ENCODE data around the gene USP9Y. TPM values are rescaled to one million over a fixed set of nuclear protein-coding genes. Genes with fewer than 3 reads are reported as not detected.

USP9Y gene
- total RNA-seq, 1 experiment from 2014 or later: not detected

DNA sequence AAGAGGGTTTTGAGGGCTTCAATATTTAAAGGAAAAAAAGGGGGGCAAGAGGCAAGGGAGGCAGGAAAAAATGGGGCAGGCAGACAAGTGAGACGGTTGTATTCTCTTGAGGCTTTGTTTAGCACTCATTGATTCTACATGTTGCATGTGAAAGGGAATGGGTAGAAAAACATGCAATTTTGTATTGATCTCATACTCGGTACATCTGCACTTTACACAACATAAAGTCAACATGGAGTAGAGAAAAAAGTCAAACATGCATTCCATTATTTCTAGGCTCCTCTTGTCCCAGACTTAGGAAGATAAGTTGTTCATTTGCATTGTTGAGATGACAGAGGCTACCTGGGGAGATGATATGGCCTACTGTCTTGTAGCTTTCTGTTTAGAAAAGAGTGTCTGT lies 166.9 kb downstream of the USP9Y start:
- no peaks in the 10 kb centered on the region for H3K4me1 Mint-ChIP-seq (ENCODE audit: insufficient read depth, unreplicated experiment)
- no peak for DNase-seq (ENCODE audit: unreplicated experiment)

DNA sequence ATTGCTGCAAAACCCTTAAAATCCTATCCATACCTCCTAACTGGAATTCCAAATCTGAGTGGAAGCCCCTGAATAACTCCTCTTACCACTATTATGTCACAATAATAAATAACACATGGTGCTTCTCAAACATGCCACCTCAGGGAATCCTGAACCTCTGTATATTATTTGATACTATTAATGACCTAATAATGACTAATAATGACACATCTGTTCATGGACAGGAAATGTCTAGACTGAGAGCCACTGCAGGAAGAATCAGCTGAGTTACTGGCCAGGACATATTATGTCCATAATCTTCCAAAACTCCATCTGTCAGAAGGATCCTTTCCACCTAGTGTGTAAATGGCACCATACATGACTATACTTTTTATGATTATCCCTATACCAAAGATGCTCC lies 195.9 kb downstream of the USP9Y start:
- intact Hi-C loops (cut with micrococcal nuclease): no loop called here
- no peaks in the 10 kb centered on the region for H3K9me3 Mint-ChIP-seq (ENCODE audit: unreplicated experiment)
- no TSS peak for BruUV-seq (replicated peaks)
- TF ChIP-seq, protein P1, sequence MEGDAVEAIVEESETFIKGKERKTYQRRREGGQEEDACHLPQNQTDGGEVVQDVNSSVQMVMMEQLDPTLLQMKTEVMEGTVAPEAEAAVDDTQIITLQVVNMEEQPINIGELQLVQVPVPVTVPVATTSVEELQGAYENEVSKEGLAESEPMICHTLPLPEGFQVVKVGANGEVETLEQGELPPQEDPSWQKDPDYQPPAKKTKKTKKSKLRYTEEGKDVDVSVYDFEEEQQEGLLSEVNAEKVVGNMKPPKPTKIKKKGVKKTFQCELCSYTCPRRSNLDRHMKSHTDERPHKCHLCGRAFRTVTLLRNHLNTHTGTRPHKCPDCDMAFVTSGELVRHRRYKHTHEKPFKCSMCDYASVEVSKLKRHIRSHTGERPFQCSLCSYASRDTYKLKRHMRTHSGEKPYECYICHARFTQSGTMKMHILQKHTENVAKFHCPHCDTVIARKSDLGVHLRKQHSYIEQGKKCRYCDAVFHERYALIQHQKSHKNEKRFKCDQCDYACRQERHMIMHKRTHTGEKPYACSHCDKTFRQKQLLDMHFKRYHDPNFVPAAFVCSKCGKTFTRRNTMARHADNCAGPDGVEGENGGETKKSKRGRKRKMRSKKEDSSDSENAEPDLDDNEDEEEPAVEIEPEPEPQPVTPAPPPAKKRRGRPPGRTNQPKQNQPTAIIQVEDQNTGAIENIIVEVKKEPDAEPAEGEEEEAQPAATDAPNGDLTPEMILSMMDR (IDR thresholded peaks at IDR 0.05; ENCODE audit: unreplicated experiment): no peak
- CTCF ChIA-PET: no interaction called here
- no peaks in the 10 kb centered on the region for H3K4me1 Mint-ChIP-seq (ENCODE audit: insufficient read depth, unreplicated experiment)
- DNase-seq (ENCODE audit: unreplicated experiment): no peak
- H3K27ac Mint-ChIP-seq (ENCODE audit: low read depth, unreplicated experiment): no peak overlapping the region
- H3K27me3 Mint-ChIP-seq (ENCODE audit: insufficient read depth, unreplicated experiment): no peaks in the 10 kb centered on the region
- H3K4me3 Mint-ChIP-seq (ENCODE audit: unreplicated experiment): no peak overlapping the region
- H3K36me3 Mint-ChIP-seq (ENCODE audit: insufficient read depth, unreplicated experiment): no peaks in the 10 kb centered on the region
- POLR2A ChIA-PET: no interaction called here

More for the DNA sequence above, 166.9 kb downstream of the USP9Y start:
- Mint-ChIP-seq H3K27ac (ENCODE audit: low read depth, unreplicated experiment) (no peak overlapping the region), H3K36me3 (ENCODE audit: insufficient read depth, unreplicated experiment) (no peaks in the 10 kb centered on the region), H3K27me3 (ENCODE audit: insufficient read depth, unreplicated experiment) (no peaks in the 10 kb centered on the region), H3K9me3 (ENCODE audit: unreplicated experiment) (no peaks in the 10 kb centered on the region), H3K4me3 (ENCODE audit: unreplicated experiment) (no peak overlapping the region)
- TF ChIP-seq, protein P1 (IDR thresholded peaks at IDR 0.05; ENCODE audit: unreplicated experiment): no peak
- ChIA-PET POLR2A (no interaction called here), CTCF (no interaction called here)
- no TSS peak for BruUV-seq (replicated peaks)
- intact Hi-C loops (cut with micrococcal nuclease): no loop called here

DNA sequence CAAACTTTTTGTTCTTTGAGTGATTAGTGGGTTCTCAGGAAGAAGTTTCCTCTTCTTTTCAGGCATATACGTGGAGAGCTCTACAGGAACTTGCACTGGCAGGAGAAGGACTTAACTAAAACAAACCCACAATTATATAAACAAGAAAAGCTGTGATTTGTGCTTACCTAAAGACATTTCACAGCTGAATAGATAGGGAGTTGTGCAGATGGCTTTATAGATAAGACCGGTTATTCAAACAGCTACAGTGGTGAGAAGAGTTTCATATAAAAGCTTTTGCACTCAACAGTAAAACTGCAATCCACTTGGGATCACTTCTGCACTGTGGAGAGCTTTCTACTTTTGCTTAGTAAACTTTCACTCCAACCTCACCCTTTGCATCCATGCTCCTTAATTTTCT lies 197.6 kb downstream of the USP9Y start:
- no TSS peak for BruUV-seq (replicated peaks)
- Mint-ChIP-seq H3K27me3 (ENCODE audit: insufficient read depth, unreplicated experiment) (no peaks in the 10 kb centered on the region), H3K27ac (ENCODE audit: low read depth, unreplicated experiment) (no peak overlapping the region), H3K9me3 (ENCODE audit: unreplicated experiment) (no peaks in the 10 kb centered on the region), H3K4me3 (ENCODE audit: unreplicated experiment) (no peak overlapping the region), H3K36me3 (ENCODE audit: insufficient read depth, unreplicated experiment) (no peaks in the 10 kb centered on the region), H3K4me1 (ENCODE audit: insufficient read depth, unreplicated experiment) (no peaks in the 10 kb centered on the region)
- POLR2A ChIA-PET: no interaction called here
- DNase-seq (ENCODE audit: unreplicated experiment): no peak
- intact Hi-C loops (cut with micrococcal nuclease): no loop called here
- TF ChIP-seq, protein P1 (IDR thresholded peaks at IDR 0.05; ENCODE audit: unreplicated experiment): no peak
- CTCF ChIA-PET: no interaction called here

DNA sequence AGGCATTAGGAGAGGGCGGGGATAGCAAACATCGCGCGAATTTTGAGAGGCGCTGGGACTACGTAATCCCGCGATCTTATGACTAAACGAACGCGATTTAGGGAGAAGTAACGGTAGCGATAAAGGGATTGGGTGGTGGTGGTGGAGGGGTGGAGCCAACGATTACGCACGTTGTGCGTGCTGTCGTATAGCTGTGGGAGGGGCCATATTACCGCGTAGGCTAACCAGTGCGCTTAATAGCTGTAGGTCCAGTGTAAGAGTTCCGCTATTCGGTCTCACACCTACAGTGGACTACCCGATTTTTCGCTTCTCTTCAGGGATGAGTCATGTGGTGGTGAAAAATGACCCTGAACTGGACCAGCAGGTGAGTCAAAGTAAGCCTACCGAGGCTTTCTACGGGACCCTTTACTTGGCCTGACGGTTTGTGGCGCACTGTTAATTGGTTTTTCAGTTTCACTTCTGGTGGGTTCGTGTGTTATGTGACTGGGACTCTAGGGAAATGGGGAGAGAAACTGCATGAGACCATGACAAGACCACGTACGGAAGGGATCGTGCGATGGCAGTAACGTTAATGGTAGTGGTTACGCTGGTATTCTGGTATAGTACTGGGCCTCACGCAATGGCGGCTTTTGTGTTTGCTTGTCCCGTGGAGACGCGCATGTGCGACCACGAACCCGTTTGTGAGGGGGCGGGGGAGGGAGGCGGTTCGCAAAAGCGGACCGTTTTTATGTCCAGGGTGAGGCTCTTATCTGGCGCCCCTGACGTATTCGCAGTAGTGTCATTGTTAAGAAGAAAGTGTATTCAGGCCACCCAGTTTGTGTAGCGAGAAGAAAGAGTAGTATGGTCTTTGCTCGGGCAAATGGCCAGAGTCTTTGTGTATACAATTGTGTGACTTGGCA lies 203.8 kb downstream of the USP9Y start, which contains the start of gene DDX3Y:
Gene DDX3Y, plus strand, starts transcription at position 251 of the 899 bp plus-strand sequence. Its CDS starts 69 bp downstream, at position 320.
- DNase-seq (ENCODE audit: unreplicated experiment): no peak

More for the DNA sequence above, 203.8 kb downstream of the USP9Y start, which contains the start of gene DDX3Y:
- no TSS peak for BruUV-seq (replicated peaks)
- H3K9me3 Mint-ChIP-seq (ENCODE audit: unreplicated experiment): no peaks in the 10 kb centered on the region
- CTCF ChIA-PET: no interaction called here
- intact Hi-C loops (cut with micrococcal nuclease): no loop called here
- POLR2A ChIA-PET: no interaction called here
- no peak within 1 kb of the TSS for H3K4me3 Mint-ChIP-seq (ENCODE audit: unreplicated experiment)
- no peaks in the 10 kb centered on the region for H3K36me3 Mint-ChIP-seq (ENCODE audit: insufficient read depth, unreplicated experiment)
- no peaks in the 10 kb centered on the region for H3K4me1 Mint-ChIP-seq (ENCODE audit: insufficient read depth, unreplicated experiment)
- TF ChIP-seq, protein P1 (IDR thresholded peaks at IDR 0.05; ENCODE audit: unreplicated experiment): no peak
- H3K27me3 Mint-ChIP-seq (ENCODE audit: insufficient read depth, unreplicated experiment): no peaks in the 10 kb centered on the region
- H3K27ac Mint-ChIP-seq (ENCODE audit: low read depth, unreplicated experiment): no peak within 1 kb of the TSS
